Limb (tissue), 2 donors: ENCODE results near the gene IFITM1.

Experiments
- DNase-seq, 2 donors: peaks; one replicate each; pipeline ENCODE4 v3.0.0-alpha.2; 2016; ENCODE audit errors: extremely low spot score in 2 of 2

IFITM1 gene

GRCh38 chr11:282630-283360 is 31.0 kb upstream of the IFITM1 start:
- DNase-seq = no peak

- DNase-seq = no peak
Measured at GRCh38 chr11:283405-284104, 30.3 kb upstream of the IFITM1 start.

GRCh38 chr11:284105-285020 is 29.5 kb upstream of the IFITM1 start:
- DNase-seq = peak in 1 of 2 donors; percentile 23

- no peak for DNase-seq
Measured at GRCh38 chr11:285021-285893, 28.6 kb upstream of the IFITM1 start.

DNA sequence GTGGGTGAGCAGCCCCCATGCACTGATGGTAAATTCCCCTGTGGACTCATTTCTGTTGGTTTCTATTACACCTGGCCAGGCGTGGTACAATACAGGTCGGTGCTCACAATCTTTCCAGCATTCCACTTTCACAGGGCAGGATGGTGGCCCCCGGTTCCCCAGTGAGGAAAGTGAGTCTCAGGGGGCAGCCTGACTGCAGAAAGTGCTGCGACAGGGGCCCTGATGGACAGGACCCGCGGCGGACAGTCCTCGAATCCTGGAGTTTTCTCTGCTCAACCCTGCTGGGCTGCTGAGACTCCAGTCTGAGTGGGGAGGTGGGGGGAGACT is 28.0 kb upstream of the IFITM1 start:
- no peak for DNase-seq

GRCh38 chr11:286977-287820 is 26.6 kb upstream of the IFITM1 start:
- peak in 1 of 2 donors; percentile 17 for DNase-seq

GRCh38 chr11:287821-288477 is 25.9 kb upstream of the IFITM1 start:
- DNase-seq = peak in 1 of 2 donors; percentile 29

- peak in 1 of 2 donors; percentile 65 for DNase-seq
Measured at GRCh38 chr11:288478-289397, 25.1 kb upstream of the IFITM1 start, which contains the start of gene PGGHG. PGGHG (plus strand) TSS chr11:289126; CDS start chr11:289817, 691 bp downstream.

GRCh38 chr11:289398-289711 is 24.5 kb upstream of the IFITM1 start:
- no peak for DNase-seq

- DNase-seq = no peak
Measured at GRCh38 chr11:289712-290620, 23.9 kb upstream of the IFITM1 start.

- DNase-seq = no peak
Measured at GRCh38 chr11:290621-291231, 23.1 kb upstream of the IFITM1 start.

GRCh38 chr11:291281-292210 is 22.3 kb upstream of the IFITM1 start:
- no peak for DNase-seq

GRCh38 chr11:292211-293121 is 21.4 kb upstream of the IFITM1 start:
- DNase-seq = peak in 1 of 2 donors; percentile 24

DNA sequence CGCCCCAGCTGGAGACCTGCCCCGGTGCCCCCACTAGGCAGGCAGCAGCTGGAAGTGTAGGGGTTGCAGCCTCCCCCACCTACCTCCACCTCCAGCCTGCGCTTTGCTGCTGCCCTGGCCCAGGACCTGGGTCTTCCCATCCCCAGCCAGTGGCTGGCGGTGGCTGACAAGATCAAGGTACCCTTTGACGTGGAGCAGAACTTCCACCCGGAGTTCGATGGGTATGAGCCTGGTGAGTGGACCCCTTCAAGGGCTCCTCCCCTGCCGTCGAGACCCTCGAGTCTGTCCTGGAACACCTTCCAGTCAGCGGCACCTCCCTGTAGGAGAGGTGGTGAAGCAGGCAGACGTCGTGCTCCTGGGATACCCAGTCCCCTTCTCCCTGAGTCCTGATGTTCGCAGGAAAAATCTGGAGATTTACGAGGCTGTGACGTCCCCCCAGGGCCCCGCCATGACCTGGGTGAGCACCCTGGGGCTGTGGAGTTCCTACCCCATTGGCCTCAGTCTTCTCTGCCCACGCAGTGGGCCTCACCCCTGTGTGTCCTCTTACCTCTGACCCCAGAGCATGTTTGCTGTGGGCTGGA is 20.5 kb upstream of the IFITM1 start:
- DNase-seq = peak in 1 of 2 donors; percentile 11
